Measurements from ENCODE around the gene FAM53B.

FAM53B gene

GRCh38 chr10:124703778-124704427, 40.3 kb downstream of the FAM53B start:
- no peak for TF ChIP-seq CTCF (IDR thresholded peaks at IDR 0.05)

GRCh38 chr10:124703372-124703771, 40.8 kb downstream of the FAM53B start:
- no peak for DNase-seq (ENCODE audit: low spot score)
- TF ChIP-seq CTCF (IDR thresholded peaks at IDR 0.05), result no peak
- peak overlapping the region; percentile 8 for H3K4me3 ChIP-seq
- H3K27ac ChIP-seq, result peak overlapping the region; percentile 25 to 89

More at GRCh38 chr10:124703778-124704427, 40.3 kb downstream of the FAM53B start:
- DNase-seq (ENCODE audit: low spot score), result peak; percentile 80
- H3K4me3 ChIP-seq, result peak overlapping the region; percentile 8
- peak overlapping the region; percentile 25 to 89 for H3K27ac ChIP-seq

GRCh38 chr10:124701881-124702656, 42.1 kb downstream of the FAM53B start:
- Histone ChIP-seq H3K27ac (peak overlapping the region; percentile 66 to 89), H3K4me3 (peak overlapping the region; percentile 20)
- TF ChIP-seq CTCF (IDR thresholded peaks at IDR 0.05), result no peak
- DNase-seq (ENCODE audit: low spot score), result no peak

GRCh38 chr10:124701435-124701834, 42.7 kb downstream of the FAM53B start:
- TF ChIP-seq CTCF (IDR thresholded peaks at IDR 0.05), result no peak
- DNase-seq (ENCODE audit: low spot score), result peak; percentile 87
- peak overlapping the region; percentile 66 to 89 for H3K27ac ChIP-seq
- H3K4me3 ChIP-seq, result peak overlapping the region; percentile 20

GRCh38 chr10:124701038-124701365, 43.2 kb downstream of the FAM53B start:
- TF ChIP-seq CTCF (IDR thresholded peaks at IDR 0.05), result no peak
- Histone ChIP-seq H3K27ac (peak overlapping the region; percentile 66 to 89), H3K4me3 (peak overlapping the region; percentile 20)
- no peak for DNase-seq (ENCODE audit: low spot score)

- no peak for DNase-seq (ENCODE audit: low spot score)
- no peak for TF ChIP-seq CTCF (IDR thresholded peaks at IDR 0.05)
- H3K27ac ChIP-seq, result peak overlapping the region; percentile 66 to 89
- H3K4me3 ChIP-seq, result no peak overlapping the region
Observed at GRCh38 chr10:124700293-124701037, 43.7 kb downstream of the FAM53B start.
